ENCODE results near the gene TRIML1. TPM values are rescaled to one million over a fixed set of nuclear protein-coding genes. Genes with fewer than 3 reads are reported as not detected.

The TRIML1 gene
- total RNA-seq, 2 experiments from 2014 or later: not detected

DNA sequence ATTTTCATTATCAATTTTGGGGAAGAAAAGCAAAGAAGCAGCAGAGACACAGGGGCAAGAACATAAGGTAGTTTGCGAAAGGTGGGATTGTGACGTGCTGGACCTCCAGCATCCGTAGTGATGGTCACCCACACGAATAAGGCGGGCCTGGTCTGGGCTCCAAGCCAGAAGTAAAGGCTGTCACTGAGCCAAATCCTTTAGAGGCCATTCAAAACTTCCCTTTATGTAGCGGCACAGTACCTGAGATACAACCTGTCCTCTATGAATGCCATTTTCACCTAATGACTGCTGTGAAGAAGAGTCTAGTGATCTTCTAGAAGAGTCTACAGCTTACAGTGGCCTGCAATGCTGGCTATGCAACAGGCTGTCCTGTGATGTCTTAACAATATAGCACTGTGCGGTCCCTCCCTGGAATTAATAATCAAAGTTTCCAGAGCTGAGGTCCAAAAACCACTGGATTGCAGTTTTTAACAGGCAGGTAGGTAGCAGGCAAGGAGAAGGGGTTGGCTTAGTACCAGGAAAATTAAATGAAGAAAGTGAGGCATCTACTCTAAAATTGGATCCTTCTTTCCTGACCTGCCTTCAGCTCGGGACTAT, 56.2 kb downstream of the TRIML1 start:
- ChIA-PET CTCF (no interaction called here), POLR2A (no interaction called here)
- H3K9me3 Mint-ChIP-seq (ENCODE audit: insufficient read depth): peaks cover 4% of the 10 kb centered on the region

DNA sequence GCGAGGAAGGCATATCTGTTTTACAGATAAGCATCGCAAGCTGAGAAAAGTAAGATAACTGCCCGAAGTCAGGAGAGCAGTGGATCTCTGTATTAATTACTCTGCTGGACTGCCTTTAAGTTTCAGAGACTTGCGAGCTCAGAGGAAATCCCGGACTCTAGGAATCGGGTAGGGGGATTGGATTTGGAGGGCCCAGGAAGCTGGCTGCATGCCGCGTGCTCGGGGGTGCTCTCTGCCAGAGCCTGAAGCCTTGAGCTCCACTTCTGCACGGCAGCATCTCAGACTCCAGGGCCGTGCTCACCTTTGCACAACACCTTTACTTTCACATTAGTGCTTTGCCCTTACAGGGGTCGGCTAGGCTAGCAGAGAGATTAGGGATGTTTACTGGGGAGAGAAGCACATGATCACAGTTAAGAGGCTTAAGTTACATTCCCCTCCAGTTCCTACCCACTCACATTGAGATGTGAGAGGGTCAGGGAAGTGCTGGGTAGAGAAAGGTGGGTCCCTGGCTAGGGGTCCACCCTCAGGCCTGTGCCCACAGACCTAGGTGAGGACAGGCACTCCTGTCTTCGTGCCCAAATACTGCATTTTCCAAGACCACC, 57.0 kb downstream of the TRIML1 start:
- Mint-ChIP-seq H3K36me3 (ENCODE audit: low read depth) (no peaks in the 10 kb centered on the region), H3K4me1 (ENCODE audit: low read depth) (no peaks in the 10 kb centered on the region), H3K9me3 (ENCODE audit: insufficient read depth) (peaks cover 12% of the 10 kb centered on the region), H3K27ac (no peak overlapping the region), H3K4me3 (no peak overlapping the region), H3K27me3 (ENCODE audit: low read depth) (no peaks in the 10 kb centered on the region)
- no peak for ATAC-seq
- ChIA-PET CTCF (no interaction called here), POLR2A (no interaction called here)
- DNase-seq: no peak

More for the DNA sequence above, 56.2 kb downstream of the TRIML1 start:
- ATAC-seq (no peak), DNase-seq (no peak)
- H3K36me3 Mint-ChIP-seq (ENCODE audit: low read depth): no peaks in the 10 kb centered on the region
- no peaks in the 10 kb centered on the region for H3K4me1 Mint-ChIP-seq (ENCODE audit: low read depth)
- no peaks in the 10 kb centered on the region for H3K27me3 Mint-ChIP-seq (ENCODE audit: low read depth)
- no peak overlapping the region for H3K27ac Mint-ChIP-seq
- no peak overlapping the region for H3K4me3 Mint-ChIP-seq

Other genes with a start within 250 kb of the TRIML1 start
- gene ZFP42, start 143.7 kb upstream of the TRIML1 start, total RNA-seq: not detected
- gene TRIML2, start 29.8 kb upstream of the TRIML1 start, total RNA-seq: not detected

Data from activated CD8-positive, alpha-beta T cell treated with anti-CD3 and anti-CD28 coated beads, Interleukin-2, amount 10 ng/mL, durations not matched to agents 7 days and 5 days (primary cell).